HG02970 (cell line): ENCODE data around the gene AP1M2.
"Not testable (repeated sequence)": the region's sequence is repeated elsewhere in the genome, so short reads cannot be mapped to it uniquely, and the experiment has no call there.

Source experiments
- ATAC-seq: cut with Tn5 transposase; IDR thresholded peaks from one replicate; pipeline ENCODE4 v1.9.1; 2021; ENCODE audit warnings: mild to moderate bottlenecking, moderate library complexity, moderate number of reproducible peaks; ENCODE audit not compliant: unreplicated experiment, low FRiP score

Gene AP1M2

GRCh38 chr19:10566408-10566657, 20.8 kb downstream of the AP1M2 start:
- no peak for ATAC-seq

DNA sequence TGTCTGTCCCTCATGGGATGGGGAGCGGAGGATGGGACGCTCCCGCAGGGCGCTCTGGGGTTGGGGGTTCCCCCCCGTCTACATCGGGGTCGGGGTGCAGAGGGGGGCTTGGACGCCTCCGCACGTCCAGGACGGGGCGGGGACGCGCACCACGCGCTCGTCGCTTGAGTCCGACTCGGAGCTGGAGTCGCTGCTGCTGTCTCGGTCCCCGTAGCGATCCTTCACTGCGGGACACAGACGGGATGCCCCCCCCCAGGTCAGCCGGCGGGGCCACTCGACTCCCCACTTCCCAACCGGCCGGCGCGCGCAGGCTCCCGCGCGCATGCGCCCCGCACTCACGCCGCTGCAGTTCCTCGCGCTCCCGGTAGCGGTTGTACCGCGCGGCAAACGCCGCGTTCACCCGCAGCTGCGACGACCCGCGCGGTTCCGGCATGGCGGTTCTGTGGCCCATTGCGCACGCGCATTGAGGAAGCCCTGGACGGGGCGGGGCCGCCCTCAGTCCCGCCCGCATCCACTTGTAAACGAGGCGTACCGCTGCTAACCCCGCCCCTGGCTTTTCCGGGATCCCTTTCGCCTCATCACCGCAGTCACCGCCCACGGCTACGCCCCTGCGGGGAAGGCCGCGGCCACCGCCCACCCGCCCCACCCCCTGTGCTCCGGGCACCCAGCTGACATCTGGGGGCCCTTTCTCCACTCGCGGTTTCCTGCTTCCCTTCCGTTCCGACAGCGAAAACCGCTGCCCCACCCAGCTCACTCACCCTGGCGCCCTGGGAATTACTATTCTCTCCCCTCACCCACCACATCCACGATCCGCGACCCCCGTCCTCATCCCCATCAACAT, 21.3 kb downstream of the AP1M2 start, which contains the start of gene KRI1:
TSS of gene KRI1 (minus strand) at position 444 of the 841 bp plus-strand sequence. CDS start at position 433, 11 bp downstream.
- ATAC-seq, result peak; percentile 50

- no peak for ATAC-seq
Measured at GRCh38 chr19:10565028-10565566, 22.0 kb downstream of the AP1M2 start.

GRCh38 chr19:10562609-10563008, 24.5 kb downstream of the AP1M2 start:
- no peak for ATAC-seq

DNA sequence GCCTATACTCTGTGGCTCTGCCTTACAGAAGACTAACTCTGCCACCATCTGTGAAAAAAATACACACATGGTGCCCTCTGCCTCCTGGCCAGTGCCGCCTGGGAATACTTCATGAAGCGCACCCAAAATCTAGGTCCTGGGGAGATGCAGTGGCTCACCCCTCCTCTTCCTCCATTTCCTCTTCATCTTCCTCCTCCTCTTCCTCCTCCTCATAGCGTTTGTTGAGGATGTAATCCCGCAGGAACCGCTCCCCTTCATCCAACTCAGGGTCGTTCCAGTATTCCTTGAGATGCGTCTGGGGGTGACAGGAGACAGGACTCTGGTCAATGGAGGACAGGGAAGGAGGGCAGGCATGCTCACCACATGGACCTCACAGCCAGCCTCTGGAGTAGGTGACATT, 27.0 kb downstream of the AP1M2 start:
- no peak for ATAC-seq

GRCh38 chr19:10557603-10558197, 29.4 kb downstream of the AP1M2 start:
- ATAC-seq, result no peak

GRCh38 chr19:10555610-10555973, 31.5 kb downstream of the AP1M2 start:
- no peak for ATAC-seq

DNA sequence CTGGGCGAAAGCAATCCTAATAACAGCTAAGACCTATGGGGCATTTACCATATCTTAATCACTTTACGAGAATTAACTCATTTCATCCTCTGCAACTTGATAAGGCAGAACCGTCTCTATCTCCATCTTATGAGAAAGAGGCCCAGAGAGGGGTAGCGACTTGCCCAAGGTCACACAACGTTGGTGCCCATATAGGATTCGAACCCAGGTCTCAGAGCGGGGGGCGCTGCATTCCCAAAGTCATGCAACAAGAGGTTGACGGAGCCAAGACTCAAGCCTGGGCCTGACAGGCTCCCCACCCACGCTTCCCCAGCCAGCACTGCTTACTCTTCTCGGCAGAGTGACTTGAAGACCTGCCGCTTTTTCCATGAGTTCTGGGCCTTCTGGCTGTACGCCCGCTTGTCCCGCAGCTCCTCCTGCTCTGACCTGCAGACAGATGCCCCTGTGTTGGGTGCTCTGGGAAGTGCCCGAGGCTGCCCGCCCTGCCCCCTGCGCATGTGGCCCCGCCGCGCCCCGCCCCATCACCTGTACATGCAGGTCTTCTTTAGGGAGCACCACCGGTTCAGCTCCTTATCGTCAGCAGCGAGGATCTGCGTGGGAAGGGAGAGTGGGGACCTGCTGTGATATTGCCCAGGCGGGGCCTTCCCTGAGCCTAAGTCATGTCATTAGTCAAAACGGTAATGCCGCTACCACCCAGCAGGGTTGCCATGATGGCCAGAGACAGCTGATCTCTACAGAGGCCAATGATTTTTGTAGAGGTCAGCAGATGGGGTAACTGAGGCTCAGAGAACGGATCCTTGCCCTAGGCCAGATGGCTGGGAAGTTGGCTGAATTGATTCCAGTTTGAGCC, 32.1 kb downstream of the AP1M2 start:
- ATAC-seq, result no peak

- ATAC-seq, result no peak
Measured at GRCh38 chr19:10553943-10554381, 33.1 kb downstream of the AP1M2 start.

GRCh38 chr19:10553087-10553667, 33.9 kb downstream of the AP1M2 start:
- no peak for ATAC-seq

DNA sequence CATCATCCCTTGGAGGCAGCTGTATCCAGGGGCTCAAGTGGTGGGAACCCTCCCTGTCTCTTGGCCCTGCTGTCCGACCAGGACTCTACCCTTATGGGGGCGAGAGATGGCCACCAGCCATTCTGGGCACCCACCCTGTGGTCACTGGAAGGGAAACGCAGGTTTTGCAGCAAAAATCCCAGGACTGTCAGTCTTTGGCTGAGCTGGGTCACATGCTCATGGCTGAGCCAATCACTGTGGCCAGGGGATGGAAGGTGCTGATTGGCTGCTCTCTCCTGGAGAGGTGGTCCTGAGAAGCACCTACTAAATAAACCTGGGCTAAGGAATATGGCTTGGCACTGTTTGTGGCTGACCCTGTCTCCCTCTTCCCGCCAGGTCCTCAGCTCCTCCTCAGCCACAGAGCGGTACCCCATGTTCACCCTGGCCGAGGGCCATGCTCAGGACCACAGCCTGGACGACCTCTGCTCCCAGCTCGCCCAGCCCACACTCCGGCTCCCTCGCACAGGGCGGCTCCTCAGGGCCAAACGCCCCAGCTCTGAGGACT, 34.5 kb downstream of the AP1M2 start:
- ATAC-seq, result no peak

- no peak for ATAC-seq
Measured at GRCh38 chr19:10551698-10552301, 35.3 kb downstream of the AP1M2 start.

DNA sequence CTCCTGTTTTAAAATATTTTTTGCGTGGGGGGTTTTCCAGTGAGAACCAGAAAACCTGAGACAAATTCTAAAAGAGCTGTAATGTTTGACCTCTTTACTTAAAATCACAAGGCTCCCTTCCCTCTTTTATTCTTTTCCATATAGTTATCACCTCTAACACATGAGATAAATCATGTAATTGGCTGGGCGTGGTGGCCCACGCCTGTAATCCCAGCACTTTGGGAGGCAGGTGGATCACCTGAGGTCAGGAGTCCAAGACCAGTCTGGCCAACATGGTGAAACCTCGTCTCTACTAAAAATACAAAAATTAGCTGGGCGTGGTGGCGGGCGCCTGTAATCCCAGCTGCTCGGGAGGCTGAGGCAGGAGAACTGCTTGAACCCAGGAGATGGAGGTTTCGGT, 36.1 kb downstream of the AP1M2 start:
- not testable (repeated sequence) for ATAC-seq

- ATAC-seq, result no peak
Measured at GRCh38 chr19:10550336-10550735, 36.8 kb downstream of the AP1M2 start.

DNA sequence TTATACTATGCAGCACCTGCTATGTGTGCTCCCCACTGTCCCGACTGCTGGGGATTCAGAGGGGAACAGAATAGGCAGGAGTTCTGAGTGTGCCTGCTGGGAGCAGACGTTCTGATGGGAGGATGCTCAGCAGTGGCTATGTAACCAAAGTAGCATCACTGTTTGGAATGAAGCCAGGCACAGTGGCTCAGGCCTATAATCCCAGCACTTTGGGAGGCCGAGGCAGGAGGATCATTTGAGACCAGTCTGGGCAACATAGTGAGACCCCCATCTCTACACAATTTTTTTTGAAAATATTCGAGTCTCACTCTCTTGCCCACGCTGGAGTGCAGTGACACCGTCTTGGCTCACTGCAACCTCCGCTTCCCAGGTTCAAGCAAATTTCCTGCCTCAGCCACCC, 37.4 kb downstream of the AP1M2 start:
- no peak for ATAC-seq

GRCh38 chr19:10548746-10549276, 38.3 kb downstream of the AP1M2 start:
- no peak for ATAC-seq

- no peak for ATAC-seq
Measured at GRCh38 chr19:10546817-10547216, 40.3 kb downstream of the AP1M2 start.

DNA sequence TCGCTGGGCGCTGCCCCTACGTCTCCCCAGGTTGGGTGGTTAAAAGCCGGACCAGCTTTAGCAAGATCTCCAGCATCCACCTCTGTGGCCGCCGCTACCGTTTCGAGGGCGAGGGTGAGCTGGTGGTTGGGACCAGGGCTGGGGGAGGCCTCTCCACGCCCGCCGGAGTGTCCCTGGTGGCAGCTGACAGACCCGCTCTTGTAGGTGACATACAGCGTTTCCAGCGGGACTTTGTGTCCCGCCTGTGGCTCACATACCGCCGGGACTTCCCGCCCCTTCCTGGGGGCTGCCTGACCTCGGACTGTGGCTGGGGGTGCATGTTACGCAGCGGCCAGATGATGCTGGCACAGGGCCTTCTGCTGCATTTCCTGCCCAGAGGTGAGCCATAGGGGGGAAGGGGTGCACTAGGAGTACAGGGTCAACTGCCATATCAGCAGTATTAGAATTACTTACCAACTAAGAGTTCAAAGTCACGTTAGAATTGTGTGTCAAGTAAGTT, 42.3 kb downstream of the AP1M2 start:
- no peak for ATAC-seq

GRCh38 chr19:10544242-10544752, 42.8 kb downstream of the AP1M2 start:
- no peak for ATAC-seq
